Endothelial cell (in vitro differentiated cells): ENCODE measurements around the gene IRF4. TPM values are rescaled to one million over a fixed set of nuclear protein-coding genes. Genes with fewer than 3 reads are reported as not detected.

Experiments used
- DNase-seq: peaks from one replicate; pipeline ENCODE4 v3.0.0; 2021; ENCODE audit warnings: low spot score
- H3K27ac Mint-ChIP-seq: one replicate; pipeline ENCODE4 v1.8.0; 2021; ENCODE audit warnings: mixed read lengths, inconsistent platforms; ENCODE audit not compliant: unreplicated experiment
- H3K27me3 Mint-ChIP-seq: one replicate; pipeline ENCODE4 v1.8.0; 2021; ENCODE audit warnings: mild to moderate bottlenecking, moderate library complexity, mixed read lengths, inconsistent platforms; ENCODE audit not compliant: unreplicated experiment
- H3K36me3 Mint-ChIP-seq: one replicate; pipeline ENCODE4 v1.8.0; 2021; ENCODE audit warnings: mild to moderate bottlenecking, low read depth, mixed read lengths, inconsistent platforms; ENCODE audit not compliant: unreplicated experiment
- H3K4me1 Mint-ChIP-seq: one replicate; pipeline ENCODE4 v1.8.0; 2021; ENCODE audit warnings: mild to moderate bottlenecking, mixed read lengths, inconsistent platforms; ENCODE audit not compliant: unreplicated experiment
- H3K4me3 Mint-ChIP-seq: one replicate; pipeline ENCODE4 v1.8.0; 2021; ENCODE audit warnings: mild to moderate bottlenecking, mixed read lengths, inconsistent platforms; ENCODE audit not compliant: unreplicated experiment
- H3K9me3 Mint-ChIP-seq: one replicate; pipeline ENCODE4 v1.8.0; 2021; ENCODE audit warnings: mixed read lengths, inconsistent platforms; ENCODE audit not compliant: unreplicated experiment
- total RNA-seq: library from RNA; stranded (reverse); fragmentation: NEBNext Ultra II Directional; extraction: Animal tissue kit (Norgen Biotek cat#: 25700); gene quantifications from one replicate; pipeline ENCODE4 v1.2.1, GENCODE V29; 2021; ENCODE audit not compliant: unreplicated experiment
- TF ChIP-seq, protein P1 (sequence below): fragments of 200-600 bp; sonication (generic); IDR thresholded peaks from one replicate; pipeline ENCODE4 v1.5.0; 2021; ENCODE audit warnings: antibody characterized with exemption; ENCODE audit not compliant: unreplicated experiment

Gene IRF4
- total RNA-seq, 1 donor from 2014 or later = not detected

GRCh38 chr6:363291-363690, 28.3 kb upstream of the IRF4 start:
- Mint-ChIP-seq H3K9me3 (peaks cover 22% of the 10 kb centered on the region), H3K27me3 (peaks cover 3% of the 10 kb centered on the region), H3K4me3 (no peak overlapping the region), H3K4me1 (no peaks in the 10 kb centered on the region), H3K27ac (no peak overlapping the region), H3K36me3 (peaks cover 16% of the 10 kb centered on the region)
- no peak for DNase-seq
- TF ChIP-seq, protein P1, sequence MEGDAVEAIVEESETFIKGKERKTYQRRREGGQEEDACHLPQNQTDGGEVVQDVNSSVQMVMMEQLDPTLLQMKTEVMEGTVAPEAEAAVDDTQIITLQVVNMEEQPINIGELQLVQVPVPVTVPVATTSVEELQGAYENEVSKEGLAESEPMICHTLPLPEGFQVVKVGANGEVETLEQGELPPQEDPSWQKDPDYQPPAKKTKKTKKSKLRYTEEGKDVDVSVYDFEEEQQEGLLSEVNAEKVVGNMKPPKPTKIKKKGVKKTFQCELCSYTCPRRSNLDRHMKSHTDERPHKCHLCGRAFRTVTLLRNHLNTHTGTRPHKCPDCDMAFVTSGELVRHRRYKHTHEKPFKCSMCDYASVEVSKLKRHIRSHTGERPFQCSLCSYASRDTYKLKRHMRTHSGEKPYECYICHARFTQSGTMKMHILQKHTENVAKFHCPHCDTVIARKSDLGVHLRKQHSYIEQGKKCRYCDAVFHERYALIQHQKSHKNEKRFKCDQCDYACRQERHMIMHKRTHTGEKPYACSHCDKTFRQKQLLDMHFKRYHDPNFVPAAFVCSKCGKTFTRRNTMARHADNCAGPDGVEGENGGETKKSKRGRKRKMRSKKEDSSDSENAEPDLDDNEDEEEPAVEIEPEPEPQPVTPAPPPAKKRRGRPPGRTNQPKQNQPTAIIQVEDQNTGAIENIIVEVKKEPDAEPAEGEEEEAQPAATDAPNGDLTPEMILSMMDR = no peak

GRCh38 chr6:363909-364308, 27.6 kb upstream of the IRF4 start:
- H3K36me3 Mint-ChIP-seq = peaks cover 16% of the 10 kb centered on the region
- H3K27me3 Mint-ChIP-seq = peaks cover 6% of the 10 kb centered on the region
- TF ChIP-seq, protein P1 = no peak
- no peak overlapping the region for H3K27ac Mint-ChIP-seq
- no peaks in the 10 kb centered on the region for H3K4me1 Mint-ChIP-seq
- H3K9me3 Mint-ChIP-seq = peaks cover 22% of the 10 kb centered on the region
- H3K4me3 Mint-ChIP-seq = no peak overlapping the region
- no peak for DNase-seq

DNA sequence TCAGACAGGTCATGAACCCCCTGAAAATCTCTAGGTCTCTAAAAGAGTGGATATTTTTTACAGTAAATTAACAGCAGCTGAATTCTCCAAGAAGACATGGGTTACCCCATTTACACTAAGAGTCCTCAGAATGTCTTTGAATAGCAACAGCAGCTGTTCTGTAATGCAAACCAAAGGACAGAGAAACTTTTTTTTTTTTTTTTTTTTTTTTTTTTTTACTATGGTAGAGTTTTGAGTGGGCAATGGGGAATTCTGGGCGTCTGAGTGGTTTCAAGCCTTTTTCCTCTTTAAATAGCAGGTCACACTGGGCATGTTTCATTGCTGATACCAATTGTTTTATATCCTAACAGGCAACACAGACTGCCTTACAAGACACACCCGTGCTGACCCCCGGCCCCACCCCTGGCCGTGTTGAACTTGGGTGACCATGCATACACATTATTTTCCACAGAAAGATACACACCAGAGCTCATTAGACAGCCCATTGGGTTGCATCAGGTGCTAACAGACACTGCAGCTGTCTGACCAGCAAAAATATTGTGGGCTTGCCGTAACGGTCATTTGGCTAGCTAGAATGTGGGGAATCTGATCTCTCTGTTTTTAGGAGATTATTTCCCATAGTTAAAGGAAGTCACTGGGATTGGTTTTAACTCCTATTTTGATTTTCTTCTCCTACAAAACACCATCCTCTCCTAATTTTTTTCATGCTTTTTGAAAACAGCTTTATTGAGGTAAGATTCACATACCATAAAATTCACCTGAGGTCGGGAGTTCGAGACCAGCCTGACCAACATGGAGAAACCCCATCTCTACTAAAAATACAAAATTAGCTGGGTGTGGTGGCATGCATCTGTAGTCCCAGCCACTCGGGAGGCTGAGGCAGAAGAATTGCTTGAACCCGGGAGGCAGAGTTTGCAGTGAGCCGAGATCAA, 26.7 kb upstream of the IRF4 start:
- Mint-ChIP-seq H3K4me3 (no peak overlapping the region), H3K27ac (no peak overlapping the region), H3K9me3 (peaks cover 26% of the 10 kb centered on the region), H3K4me1 (no peaks in the 10 kb centered on the region), H3K36me3 (peaks cover 15% of the 10 kb centered on the region), H3K27me3 (peaks cover 8% of the 10 kb centered on the region)
- DNase-seq = no peak
- TF ChIP-seq, protein P1 = no peak

DNA sequence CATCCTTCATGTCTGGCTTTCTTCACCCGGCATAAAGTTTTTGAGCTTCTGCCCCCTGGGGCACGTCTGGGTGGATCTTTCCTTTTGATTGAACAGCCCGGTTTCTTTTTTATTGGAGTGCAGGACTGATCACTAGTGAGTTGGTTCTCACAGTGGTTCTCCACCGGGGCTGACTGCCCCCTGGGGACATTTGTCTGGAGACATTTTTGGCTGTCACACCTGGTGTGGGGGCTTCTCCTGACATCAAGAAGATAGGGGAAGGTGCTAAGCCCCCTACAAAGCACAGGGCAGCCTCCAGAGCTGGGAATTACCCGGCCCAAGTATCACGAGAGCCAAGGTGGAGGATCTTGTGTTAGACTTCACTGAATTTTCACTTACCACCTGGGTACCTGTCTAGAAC, 25.7 kb upstream of the IRF4 start:
- TF ChIP-seq, protein P1 = no peak
- Mint-ChIP-seq H3K9me3 (peaks cover 27% of the 10 kb centered on the region), H3K36me3 (peaks cover 13% of the 10 kb centered on the region)

More for the DNA sequence above, 25.7 kb upstream of the IRF4 start:
- Mint-ChIP-seq H3K4me3 (no peak overlapping the region), H3K27ac (no peak overlapping the region), H3K4me1 (no peaks in the 10 kb centered on the region), H3K27me3 (peaks cover 17% of the 10 kb centered on the region)
- DNase-seq = no peak
